ENCODE data around the gene RCSD1.
A peak's percentile ranks its signal among the peaks of the same experiment; 100 is the strongest.

RCSD1 gene

DNA sequence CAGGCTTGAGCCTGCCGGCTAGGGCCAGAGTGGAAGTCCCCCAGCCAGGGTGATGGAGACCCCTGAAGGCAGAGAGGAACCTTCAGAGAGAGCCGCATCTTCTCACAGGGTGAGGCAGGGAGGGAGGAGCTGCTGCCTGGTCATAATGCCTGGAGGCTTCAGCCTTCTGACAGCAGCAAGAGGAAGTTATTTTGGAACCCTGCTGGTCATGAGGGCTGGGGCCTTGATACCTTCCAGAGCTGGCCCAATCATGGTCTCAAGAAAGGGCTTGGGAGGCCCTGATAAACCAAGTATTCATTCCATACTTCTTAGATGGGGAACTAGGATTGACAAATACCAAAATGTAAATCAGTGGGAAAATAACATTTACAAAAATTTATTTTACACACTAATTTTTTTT is 65.1 kb downstream of the RCSD1 start:
- DNase-seq, result no peak

DNA sequence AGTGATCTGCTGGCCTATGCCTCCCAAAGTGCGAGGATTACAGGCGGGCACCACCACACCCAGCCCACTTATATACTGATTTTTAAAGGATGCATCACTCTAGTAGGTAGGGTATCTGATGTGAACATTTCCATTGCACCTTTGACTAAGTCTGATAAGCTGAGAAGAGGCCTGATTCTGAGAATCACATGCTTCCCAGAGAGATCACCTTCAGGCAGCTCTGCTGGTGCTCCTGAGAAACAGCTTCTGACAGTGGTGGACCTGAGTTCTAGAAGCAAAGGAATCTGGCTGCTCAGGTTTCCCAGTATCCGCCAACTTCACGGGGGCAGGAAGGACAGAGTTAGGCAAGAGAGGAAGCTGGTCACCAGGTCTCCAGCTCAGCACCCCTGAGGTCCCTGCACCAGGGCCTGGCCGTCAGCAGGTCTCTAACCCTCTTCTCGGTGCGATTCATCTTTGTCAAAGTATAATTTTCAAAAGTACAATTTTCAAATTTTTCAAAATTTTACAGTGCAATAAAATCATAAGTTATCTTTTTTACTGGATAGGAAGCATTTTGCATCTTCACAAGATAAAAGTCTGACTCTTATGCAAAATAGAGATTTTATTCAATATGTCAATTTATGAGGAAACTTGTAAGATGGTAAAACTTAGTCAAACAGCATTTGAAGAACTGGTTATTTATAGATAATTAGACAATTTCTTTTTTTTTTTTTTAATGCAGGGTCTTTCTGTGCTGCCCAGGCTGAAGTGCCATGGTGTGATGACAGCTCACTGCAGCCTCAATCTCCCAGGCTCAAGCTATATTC is 65.9 kb downstream of the RCSD1 start:
- no peak for DNase-seq

DNA sequence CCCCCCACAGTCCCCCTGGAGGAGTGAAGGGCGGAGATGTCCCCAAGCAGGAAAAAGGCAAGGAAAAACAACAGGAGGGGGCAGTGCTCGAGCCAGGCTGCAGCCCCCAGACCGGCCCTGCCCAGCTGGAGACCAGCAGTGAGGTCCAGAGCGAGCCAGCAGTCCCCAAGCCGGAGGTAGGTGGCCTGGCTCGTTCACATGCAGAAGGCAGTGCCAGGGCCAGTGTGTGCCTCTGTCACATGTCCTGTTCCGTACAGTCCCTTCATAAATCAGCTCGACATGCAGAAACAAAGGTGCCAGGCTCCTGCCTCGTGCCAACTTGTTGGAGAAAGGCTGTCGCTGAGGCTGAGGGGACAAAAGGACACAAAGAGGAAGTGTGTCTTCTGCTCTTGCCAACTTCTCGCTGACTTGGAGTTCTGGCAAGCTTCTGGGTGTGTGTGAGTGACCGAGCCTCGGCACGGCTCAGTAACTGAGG is 67.7 kb downstream of the RCSD1 start:
- DNase-seq, result no peak

DNA sequence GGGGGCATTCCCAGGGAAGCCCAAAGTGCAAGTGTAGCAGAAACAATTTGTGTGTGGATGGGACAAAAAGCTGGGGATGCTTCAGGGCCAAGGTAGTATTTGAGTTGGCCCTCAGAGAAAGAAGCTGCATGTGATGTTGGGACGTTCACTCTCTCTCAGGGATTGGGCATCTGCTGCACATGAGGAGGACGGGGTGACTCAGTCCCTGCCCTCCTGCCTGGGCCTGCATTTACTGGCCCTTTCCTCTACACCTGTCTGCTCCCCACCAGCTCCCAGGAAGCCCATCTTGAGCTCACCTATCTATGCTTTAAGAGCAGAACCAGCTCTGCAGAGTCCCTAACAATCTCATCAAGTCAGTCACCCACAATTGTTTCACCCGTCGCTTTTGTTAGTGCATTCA is 68.3 kb downstream of the RCSD1 start:
- DNase-seq, result no peak

DNA sequence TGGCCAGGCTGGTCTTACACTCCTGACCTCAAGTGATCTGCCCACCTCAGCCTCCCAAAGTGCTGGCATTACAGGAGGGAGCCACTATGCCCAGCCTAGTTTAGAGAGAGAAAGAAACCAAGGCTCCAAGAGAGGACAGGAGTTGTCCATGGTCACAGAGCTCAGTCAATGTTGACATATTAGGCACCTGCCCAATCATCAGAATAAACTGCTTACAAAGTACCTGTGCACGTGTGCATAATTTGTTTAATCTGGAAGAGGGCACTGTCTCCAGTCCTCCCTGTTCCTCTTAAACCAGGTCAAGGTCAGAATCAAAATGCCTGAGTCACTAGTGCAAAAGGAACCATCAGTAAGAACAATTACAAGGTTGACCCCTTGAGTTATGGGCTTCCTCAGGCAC is 71.5 kb downstream of the RCSD1 start:
- DNase-seq, result no peak

DNA sequence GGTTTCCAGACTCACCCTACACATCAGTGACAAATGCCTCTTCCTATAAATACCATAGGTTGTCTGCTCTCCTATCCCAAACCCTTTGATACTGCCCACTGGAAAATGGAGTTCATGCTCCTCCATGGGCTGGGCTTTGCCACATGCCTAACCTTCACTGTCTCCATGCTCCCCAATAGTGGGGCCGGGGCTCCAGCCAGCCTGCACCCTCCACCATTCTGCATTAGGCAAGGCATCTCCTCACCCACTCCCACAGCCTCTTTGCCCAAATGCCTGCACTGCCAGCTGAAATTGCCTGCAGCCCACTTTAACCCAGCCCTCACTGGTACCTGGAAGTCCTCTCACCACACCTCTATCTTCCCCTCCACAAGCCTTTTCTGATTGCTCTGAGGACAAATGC is 73.5 kb downstream of the RCSD1 start:
- no peak for DNase-seq

DNA sequence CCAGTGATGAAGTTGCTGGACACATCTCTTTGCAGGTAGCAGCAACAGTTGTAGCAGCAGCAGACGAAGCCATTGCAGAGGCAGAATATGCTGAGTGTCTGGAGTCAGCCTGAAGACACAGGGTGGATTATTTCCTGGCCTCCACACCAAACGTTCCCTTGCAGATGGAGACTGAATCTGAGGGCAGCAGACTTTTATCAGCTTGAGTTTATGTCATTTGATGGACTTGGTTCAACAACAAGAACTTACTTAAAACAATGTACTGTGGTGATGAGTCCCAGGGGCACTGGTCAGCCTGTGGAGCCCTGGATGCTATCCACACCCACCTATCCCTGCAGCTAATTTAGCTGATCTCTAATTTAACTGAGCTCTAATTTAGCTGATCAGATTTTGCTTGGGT is 74.7 kb downstream of the RCSD1 start:
- DNase-seq, result no peak

DNA sequence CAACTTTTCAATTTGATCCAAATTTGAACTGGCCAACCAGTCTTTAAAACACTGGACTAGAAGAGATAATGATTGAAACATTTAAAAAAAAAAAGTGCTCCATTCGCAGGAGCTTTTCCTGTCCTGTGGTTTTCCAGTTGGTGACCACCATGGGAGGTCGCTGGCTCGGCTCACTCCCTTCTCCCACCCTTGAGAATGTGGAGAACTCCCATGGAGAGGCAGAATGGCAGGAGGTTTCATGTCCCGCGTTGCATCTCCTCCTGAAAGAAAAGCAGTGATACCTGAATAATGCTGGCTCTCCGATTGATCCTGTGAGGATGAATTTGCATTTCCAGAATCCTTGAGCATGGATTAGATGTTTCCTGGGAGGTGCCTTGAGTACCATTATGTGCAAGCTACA is 75.2 kb downstream of the RCSD1 start:
- DNase-seq, result no peak

DNA sequence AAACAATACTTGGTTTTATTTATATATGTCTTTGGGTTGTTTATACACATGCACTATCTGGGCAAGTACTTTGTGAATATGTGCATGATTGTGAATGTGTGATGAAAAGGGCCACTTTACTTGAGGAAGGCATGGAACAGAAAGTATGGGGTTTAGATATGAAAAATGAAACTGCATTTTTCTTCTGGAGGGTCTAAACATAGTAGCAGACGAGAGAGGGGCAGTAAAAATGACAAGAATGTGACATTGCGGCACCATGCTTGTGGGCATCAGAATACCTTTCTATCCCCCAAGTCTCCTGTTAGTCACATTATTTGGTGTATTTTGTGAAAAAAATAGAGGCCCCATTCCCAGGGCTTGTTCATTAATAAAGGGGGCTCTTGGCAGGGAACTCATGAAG is 76.3 kb downstream of the RCSD1 start:
- no peak for DNase-seq

DNA sequence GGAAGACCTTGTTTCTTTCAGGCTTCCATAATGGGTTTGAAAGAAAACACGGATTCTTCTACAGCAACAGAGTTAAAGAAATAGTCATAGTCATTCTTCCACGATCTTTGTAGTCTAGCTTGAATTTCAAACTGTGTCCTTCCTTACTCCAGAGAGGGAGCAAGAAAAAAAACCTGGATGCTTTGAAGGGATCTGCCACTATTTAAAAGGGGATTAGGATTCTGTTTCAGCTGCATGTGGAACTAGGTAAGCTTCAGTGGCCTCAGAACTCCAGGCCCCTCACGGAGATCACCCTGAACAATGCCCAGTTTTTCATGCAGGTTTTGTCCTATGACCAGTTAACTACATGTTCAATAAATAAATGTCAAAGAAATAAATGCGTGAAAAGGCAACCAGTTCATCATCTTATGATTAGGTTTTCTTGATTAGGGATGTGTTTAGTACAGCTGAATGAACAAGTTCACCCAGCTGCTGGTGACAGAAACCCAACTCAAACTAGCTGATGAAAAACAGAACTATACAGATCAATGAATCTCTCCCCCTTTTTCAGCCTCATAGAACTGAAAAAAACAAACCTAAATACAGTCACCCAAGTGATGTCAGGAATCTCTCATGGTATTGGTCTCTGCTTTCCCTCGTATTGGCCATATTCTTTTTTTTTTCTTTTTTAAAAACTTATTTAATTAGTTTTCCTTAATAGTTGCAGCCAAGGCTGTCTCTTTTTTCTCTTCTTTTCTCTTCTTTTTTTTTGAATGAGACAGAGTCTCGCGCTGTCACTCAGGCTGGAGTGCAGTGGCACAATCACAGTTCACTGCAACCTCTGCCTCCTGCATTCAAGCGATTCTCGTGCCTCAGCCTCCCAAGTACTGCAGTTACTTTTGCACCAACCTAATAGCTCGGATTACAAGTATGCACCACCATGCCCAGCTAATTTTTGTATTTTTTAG is 77.2 kb downstream of the RCSD1 start:
- DNase-seq, result no peak

DNA sequence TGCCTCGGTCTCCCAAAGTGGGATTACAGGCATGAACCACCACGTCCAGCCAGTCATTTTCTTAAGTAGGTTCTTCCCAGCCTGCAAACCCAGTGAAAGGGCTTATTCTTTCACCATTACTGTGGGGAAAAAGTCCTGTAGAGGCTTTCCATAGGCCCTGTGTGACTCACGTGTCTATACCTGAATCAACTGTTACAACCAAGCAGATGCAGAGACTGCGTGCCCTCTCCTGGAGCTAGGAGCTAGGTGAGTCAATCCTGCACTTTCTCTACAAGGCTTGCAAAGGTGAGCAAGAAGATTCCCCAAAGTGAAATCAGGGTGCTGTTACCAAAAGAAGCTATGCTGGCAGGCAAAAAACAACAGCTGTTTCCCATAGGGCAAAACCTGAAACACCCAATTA is 77.9 kb downstream of the RCSD1 start:
- DNase-seq, result no peak

DNA sequence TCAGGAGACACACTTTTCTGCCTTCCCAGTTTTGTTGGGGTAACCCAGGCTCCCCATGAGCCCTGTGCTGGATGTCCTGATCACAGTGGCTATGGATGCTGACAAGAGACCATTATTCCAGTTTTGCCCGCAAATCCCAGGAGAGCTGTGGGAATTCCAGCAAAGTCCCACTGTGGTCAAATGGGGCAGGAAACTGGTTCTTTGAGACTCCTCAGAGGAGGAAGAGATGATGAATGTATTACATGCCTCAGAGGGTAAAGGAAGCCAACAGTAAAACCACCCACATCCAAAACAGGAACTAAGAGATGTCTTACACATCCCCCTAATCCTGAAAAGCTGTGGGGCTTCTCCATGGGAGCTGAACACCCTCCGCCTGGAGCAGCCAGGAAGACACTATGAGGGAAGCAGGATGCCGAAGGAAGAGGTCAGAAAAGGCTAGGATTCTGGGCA is 78.9 kb downstream of the RCSD1 start:
- no peak for DNase-seq

DNA sequence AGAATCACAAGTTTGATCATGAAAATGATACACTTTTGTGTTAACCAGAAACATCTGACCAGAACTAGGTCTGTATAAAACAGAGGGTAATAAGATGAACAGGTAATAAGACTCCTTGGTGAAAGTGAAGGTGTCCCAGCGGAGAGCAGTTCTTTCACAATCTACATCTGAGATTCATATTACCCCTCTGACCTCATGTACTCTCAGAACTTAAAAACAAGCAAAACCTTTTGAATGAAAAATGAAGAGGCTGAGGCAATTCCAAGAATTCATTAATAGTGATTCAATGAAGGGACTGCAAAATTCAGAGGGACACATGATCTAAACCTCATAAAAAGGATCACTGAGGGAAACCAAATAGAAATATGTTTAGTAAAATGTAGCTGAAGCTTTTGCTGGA is 80.8 kb downstream of the RCSD1 start:
- DNase-seq, result no peak

DNA sequence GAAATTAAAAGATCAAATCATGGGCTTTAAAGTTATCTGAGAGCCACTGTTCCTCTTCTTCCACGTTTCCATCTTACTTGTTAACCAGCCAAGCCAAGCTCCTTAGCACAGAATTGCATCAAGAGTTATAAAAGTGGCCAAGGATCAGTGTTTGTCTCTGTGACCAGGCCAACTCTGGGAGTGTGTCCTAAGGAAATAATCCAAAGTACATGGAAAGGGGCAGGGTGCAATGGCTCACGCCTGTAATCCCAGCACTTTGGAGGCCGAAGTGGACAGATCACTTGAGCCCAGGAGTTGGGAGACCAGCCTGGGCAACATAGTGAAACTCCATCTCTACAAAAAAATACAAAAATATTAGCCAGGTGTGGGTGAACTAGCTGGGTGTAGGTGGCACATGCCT is 81.8 kb downstream of the RCSD1 start:
- DNase-seq, result no peak

DNA sequence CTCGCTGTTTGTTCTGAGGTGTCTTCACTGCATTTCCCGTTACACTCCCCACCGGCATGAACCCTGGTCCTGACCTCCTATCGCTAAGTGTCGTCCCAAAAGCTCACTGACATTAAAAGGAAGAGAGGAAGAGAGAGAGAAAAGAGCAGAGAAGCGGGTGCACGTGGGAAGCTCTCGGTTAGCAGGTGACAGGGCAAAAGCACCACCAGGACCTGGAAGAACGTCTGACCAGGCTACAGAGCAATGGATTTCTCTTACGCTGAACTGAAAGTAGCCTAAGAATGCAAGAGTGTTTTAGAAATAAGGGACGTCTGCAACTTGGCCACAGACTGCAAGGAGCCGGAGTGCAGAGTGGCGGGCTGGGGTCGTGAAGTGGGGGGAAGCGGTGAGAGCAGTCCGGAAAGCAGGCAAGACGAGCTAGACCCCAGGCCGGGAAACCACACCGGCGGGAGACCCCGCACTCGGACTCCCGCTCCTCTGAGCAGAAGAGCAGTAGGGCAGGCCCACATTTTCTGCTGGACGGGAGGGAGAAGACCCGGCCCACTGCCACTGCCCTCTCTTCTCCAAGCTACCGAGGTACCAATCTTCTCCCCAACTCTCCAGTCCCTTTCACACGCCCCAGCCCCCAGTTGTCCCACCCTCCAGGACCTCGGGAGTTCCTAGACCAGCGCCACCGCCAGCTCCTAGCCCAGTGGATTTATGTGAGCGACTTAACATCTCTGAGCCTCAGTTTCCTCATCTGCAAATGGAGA is 83.5 kb downstream of the RCSD1 start:
- DNase-seq, result peak; percentile 20

DNA sequence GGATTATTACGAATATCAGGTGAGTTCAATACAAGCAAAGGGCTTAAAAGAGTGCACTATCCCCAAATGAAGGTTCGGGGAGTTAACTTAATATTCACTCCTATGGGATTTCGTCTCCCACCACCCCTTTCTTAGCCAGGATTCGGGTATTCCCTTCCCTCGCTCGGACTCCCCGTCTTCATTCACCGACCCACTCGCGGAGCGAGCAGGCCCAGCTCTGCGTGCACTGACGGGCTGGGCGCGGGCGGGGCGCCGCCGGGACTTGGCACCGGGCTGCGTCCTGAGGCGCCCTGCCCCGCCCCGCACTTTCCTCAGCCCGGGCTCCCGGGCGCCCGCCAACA is 84.0 kb downstream of the RCSD1 start:
- DNase-seq, result peak; percentile 65

DNA sequence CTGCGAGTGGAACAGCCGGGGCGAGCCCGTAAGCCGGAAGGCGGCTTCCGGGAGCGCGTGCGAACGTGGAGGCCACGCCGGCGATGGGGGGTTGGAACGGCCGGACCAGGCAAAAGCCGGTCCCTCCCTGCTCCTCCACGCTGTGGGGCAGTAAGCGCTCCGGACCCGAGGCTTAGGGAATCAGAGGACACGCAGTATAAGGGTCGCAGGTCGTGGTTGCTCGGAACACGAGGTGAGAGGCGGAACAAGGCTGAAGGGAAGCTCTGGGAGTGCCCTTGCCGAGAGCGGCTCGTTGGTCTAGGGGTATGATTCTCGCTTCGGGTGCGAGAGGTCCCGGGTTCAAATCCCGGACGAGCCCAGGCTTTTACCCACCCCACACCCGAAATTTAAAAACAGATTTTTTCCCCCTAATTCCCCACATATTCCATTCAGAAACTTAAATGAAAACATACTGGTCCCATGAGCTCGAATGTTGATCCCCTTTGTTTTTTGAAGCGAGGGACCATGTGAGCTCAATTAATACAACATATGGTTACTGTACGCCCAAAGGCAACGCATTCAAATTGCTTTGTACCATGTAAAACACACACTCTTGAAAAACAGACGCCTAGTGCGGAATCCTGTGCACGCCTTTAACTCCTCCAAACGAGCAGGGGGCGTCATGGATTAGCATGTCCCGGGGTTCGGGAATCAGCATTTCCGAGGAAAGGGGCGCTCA is 84.6 kb downstream of the RCSD1 start:
- peak; percentile 56 for DNase-seq

DNA sequence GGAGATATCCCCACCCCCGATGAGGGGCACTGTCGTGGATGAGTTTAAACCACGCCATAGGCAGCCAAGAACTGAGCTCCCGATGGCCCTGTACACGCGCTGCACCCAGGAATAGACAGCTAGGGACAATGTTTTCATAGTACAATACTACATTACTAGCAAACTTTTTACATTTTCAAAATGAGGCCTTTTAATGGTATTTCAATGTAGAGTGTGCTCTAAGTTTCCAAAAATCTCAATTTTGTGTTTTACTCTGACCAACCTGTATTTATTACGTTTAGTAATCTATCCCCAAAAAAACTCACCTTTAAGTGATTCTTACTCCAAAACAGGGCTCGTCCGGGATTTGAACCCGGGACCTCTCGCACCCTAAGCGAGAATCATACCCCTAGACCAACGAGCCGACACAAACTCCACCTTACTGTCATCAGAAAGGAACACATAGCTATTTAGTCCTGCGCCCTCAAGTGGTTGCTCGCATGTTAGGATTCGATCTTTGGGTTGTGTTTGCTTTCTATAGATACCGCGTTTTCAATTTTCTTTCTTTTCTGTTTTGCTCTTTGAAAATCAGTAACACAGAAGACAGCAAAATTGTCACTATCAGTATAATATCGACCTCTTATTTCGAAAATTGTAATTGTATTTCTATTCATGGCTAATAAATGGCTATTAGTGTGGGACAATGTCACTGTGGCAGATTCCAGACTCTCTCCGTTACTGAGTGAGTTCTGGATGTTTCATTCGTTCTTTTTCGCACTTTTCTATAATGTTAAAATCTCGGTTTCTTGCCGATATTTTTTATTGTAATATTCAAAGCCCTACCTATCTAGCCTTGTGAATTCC is 85.3 kb downstream of the RCSD1 start:
- peak; percentile 67 for DNase-seq

DNA sequence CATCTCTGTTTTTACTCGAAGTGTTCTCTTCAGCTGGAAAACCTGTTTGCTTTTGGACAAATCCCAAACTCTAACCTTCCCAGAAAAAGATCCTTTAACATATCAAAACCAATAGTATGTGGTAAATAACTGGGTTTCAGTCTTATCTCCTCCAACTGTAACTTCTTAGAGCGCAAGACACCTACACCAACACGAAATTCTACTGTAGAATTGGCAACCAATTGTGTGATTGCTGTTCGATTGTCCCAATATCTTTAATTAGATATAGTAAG is 85.9 kb downstream of the RCSD1 start:
- no peak for DNase-seq

DNA sequence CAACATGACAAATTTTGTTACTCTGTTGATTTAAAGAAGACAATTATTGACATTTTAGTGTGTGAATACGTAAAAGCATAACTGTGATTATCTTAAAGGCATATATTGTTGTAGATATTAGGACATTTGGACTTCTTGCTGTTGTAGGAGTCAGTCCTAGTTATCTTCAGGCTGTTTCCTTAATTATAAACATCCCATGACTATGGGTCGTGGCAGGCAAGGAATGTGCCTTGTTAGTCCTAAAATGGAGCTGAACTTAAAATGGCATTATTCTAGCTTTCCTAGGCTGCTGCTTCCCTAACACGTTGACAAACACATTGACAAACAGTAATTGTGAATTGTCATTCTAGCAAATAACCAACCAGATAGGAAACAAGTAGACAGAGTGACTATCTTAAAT is 87.3 kb downstream of the RCSD1 start:
- no peak for DNase-seq

DNA sequence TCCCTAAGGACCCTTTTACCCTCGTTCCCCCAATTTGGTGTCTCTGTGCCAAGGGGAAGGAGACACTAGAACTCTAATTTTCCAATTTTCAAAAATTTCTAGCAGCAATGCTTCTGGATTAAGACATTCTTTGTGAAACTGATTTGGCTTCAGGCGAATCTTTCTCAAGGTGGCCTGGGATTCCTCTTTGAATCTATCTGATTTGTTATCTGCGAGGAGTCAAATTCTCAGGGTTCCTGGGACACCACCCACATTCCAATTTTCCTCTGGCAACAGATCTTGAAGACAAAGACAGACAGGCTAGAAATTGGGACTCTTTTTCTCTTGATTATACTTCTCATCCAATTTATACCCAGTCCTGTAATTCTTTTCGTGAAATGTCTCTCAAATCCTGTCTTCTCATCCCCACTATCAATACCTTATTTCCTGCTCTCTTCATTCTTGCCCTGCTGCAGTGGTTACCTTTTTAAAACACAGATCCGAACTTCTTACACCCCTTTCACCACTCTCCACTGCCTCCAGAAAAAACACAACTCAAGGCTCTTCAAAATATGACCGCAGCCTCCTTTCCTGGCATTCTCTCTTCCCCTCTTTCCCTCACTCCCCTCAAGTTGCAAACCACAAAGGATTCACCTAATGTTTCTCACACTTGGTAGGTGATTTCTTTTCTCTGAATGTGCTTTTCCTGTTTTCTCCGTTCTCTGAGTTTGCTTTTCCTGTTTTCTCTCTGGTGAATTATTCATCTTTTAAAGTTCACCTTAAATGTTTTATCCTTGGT is 89.1 kb downstream of the RCSD1 start:
- DNase-seq, result no peak
